Lung (tissue), 12 donors: ENCODE data around the gene PTPRC. TPM values are rescaled to one million over a fixed set of nuclear protein-coding genes. Genes with fewer than 3 reads are reported as not detected.

Experiments used
- ATAC-seq: fragments of 200-7000 bp; cut with Tn5 transposase; one replicate; pipeline ENCODE4 v1.9.1; 2020; ENCODE audit warnings: moderate number of reproducible peaks; ENCODE audit not compliant: insufficient read depth, low FRiP score
- DNase-seq, 3 donors: peaks; one replicate each; pipeline ENCODE4 v3.0.0-alpha.2; 2013 to 2017
- H3K27ac ChIP-seq, 2 donors: one replicate each; pipeline ENCODE4 v1.5.1; 2013; ENCODE audit warnings: mild to moderate bottlenecking in 2 of 2, moderate library complexity in 2 of 2, control low read depth in 1 of 2, inconsistent platforms in 1 of 2, low read depth in 1 of 2, low read length in 1 of 2
- H3K27me3 ChIP-seq, 3 donors: one replicate each; pipeline ENCODE4 v1.5.1; 2013; ENCODE audit warnings: low read length in 2 of 3; ENCODE audit not compliant: control insufficient read depth in 3 of 3, insufficient read depth in 3 of 3
- H3K36me3 ChIP-seq, 4 donors: one replicate each; pipeline ENCODE4 v1.5.1; 2013; ENCODE audit warnings: low read length in 4 of 4, mild to moderate bottlenecking in 1 of 4, moderate library complexity in 1 of 4; ENCODE audit not compliant: control insufficient read depth in 4 of 4, insufficient read depth in 4 of 4
- H3K4me1 ChIP-seq, 5 donors: one replicate each; pipeline ENCODE4 v1.5.1; 2013; ENCODE audit warnings: low read length in 5 of 5, mild to moderate bottlenecking in 2 of 5, moderate library complexity in 1 of 5; ENCODE audit not compliant: control insufficient read depth in 5 of 5, insufficient read depth in 5 of 5
- H3K4me3 ChIP-seq: one replicate; pipeline ENCODE4 v1.5.1; 2013; ENCODE audit warnings: mild to moderate bottlenecking, control low read depth, moderate library complexity
- H3K9ac ChIP-seq, 2 donors: one replicate each; pipeline ENCODE4 v1.5.1; 2013; ENCODE audit warnings: low read length in 2 of 2, control low read depth in 1 of 2; ENCODE audit not compliant: insufficient read depth in 1 of 2
- H3K9me3 ChIP-seq, 4 donors: one replicate each; pipeline ENCODE4 v1.5.1; 2013; ENCODE audit warnings: low read length in 3 of 4, mild to moderate bottlenecking in 1 of 4, moderate library complexity in 1 of 4; ENCODE audit not compliant: control insufficient read depth in 4 of 4, insufficient read depth in 3 of 4
- CTCF ChIP-seq: IDR thresholded peaks from 2 replicates; pipeline ENCODE4 v1.5.1; 2012; ENCODE audit warnings: mild to moderate bottlenecking; ENCODE audit errors: control extremely low read depth, extremely low read depth
- WGBS, 2 donors: extraction: QIAGEN DNeasy Blood & Tissue Kit; methylation state at CpG; one replicate each; pipeline ENCODE4 v1.1.7; 2013; 5-methylcytosine and 5-hydroxymethylcytosine counted together
- polyA plus RNA-seq, 2 donors: library from polyadenylated mRNA; stranded (reverse); fragments of 200-250 nt; gene quantifications; one replicate each; pipeline ENCODE4 v1.2.1, GENCODE V29; 2013
- total RNA-seq, 2 donors: library from RNA; depleted of rRNA in 1 of 2; stranded (reverse); fragments of >200 nt in 1 of 2; gene quantifications; one replicate each; pipeline ENCODE4 v1.2.1, GENCODE V29; 2014 to 2021
- donor health status: control.
- donor health status: control.
- donor health status: Bipolar disorder and iron deficiency.
- donor health status: healthy.
- donor health status: DM: yes; HTN: yes; CAD: no.

PTPRC gene
- total and polyA plus RNA-seq, 4 donors, result 8.2 to 142 (median 86.1) TPM

- no peak for TF ChIP-seq CTCF
- Histone ChIP-seq H3K27me3 (no peaks in the 10 kb centered on the region), H3K27ac (no peak overlapping the region), H3K9ac (no peak overlapping the region), H3K9me3 (no peaks in the 10 kb centered on the region), H3K4me1 (peaks cover 0 to 5% (median 0%) of the 10 kb centered on the region in 5 donors), H3K36me3 (no peaks in the 10 kb centered on the region), H3K4me3 (no peak overlapping the region)
- WGBS, 2 donors, result 37 to 65% methylated on average over 4 of the region's 4 CpGs
- DNase-seq (peak in 1 of 3 donors; percentile 14), ATAC-seq (no peak)
Measured at GRCh38 chr1:198656500-198656932, 17.7 kb downstream of the PTPRC start.

- Histone ChIP-seq H3K9me3 (no peaks in the 10 kb centered on the region), H3K36me3 (no peaks in the 10 kb centered on the region), H3K4me1 (peaks cover 0 to 5% (median 0%) of the 10 kb centered on the region in 5 donors), H3K27ac (no peak overlapping the region), H3K27me3 (no peaks in the 10 kb centered on the region), H3K9ac (peak overlapping the region in 1 of 2 donors; percentile 8), H3K4me3 (no peak overlapping the region)
- 22 to 23% methylated on average over 3 of the region's 3 CpGs for WGBS, 2 donors
- DNase-seq (peak in 2 of 3 donors; percentile 48 to 61), ATAC-seq (peak; percentile 66)
- TF ChIP-seq CTCF, result no peak
Measured at GRCh38 chr1:198657550-198658064, 18.8 kb downstream of the PTPRC start.

GRCh38 chr1:198660341-198661261 lies 21.8 kb downstream of the PTPRC start:
- no peak for ATAC-seq

More at GRCh38 chr1:198660341-198661261, 21.8 kb downstream of the PTPRC start:
- Histone ChIP-seq H3K27me3 (no peaks in the 10 kb centered on the region), H3K4me3 (no peak overlapping the region), H3K9ac (no peak overlapping the region), H3K27ac (no peak overlapping the region), H3K9me3 (no peaks in the 10 kb centered on the region), H3K4me1 (peaks cover 0 to 5% (median 0%) of the 10 kb centered on the region in 5 donors), H3K36me3 (no peaks in the 10 kb centered on the region)
- no peak for DNase-seq
- 61 to 84% methylated on average over 1 of the region's 1 CpG for WGBS, 2 donors
- no peak for TF ChIP-seq CTCF
